HG03196 (cell line): ENCODE data around the gene FRY.

ENCODE experiments used
- ATAC-seq: cut with Tn5 transposase; IDR thresholded peaks from one replicate; pipeline ENCODE4 v1.9.1; 2021; ENCODE audit not compliant: unreplicated experiment

FRY gene

GRCh38 chr13:32347651-32348050 is 316.1 kb downstream of the FRY start:
- ATAC-seq, result no peak
